Spleen (tissue), 11 donors: ENCODE results near the gene EFL1. TPM values are rescaled to one million over a fixed set of nuclear protein-coding genes. Genes with fewer than 3 reads are reported as not detected.

Experiments used
- DNase-seq: peaks from one replicate; pipeline ENCODE4 v3.0.0-alpha.2; 2020
- H3K27ac ChIP-seq, 8 donors: fragments of 200-600 bp; sonication (generic) in 7 of 8; 1 replicate in 4 of 8; 2 replicates in 4 of 8; pipeline versions ENCODE4 v1.5.0 to v1.8.0; 2016 to 2021; ENCODE audit warnings: inconsistent platforms in 4 of 8, mild to moderate bottlenecking in 4 of 8, moderate library complexity in 1 of 8
- H3K27me3 ChIP-seq, 7 donors: fragments of 200-600 bp; sonication (generic) in 6 of 7; replicated peaks in 1 of 7; 1 replicate in 4 of 7; 2 replicates in 3 of 7; pipeline versions ENCODE4 v1.5.0 to v1.8.0; 2016 to 2021; ENCODE audit warnings: inconsistent platforms in 3 of 7, mild to moderate bottlenecking in 1 of 7
- H3K36me3 ChIP-seq, 6 donors: fragments of 200-600 bp; sonication (generic) in 5 of 6; 1 replicate in 4 of 6; 2 replicates in 2 of 6; pipeline versions ENCODE4 v1.5.0 to v1.8.0; 2016 to 2021; ENCODE audit warnings: inconsistent platforms in 2 of 6
- H3K4me1 ChIP-seq, 6 donors: fragments of 200-600 bp; sonication (generic) in 5 of 6; 1 replicate in 3 of 6; 2 replicates in 3 of 6; pipeline versions ENCODE4 v1.5.0 to v1.8.0; 2016 to 2021; ENCODE audit warnings: inconsistent platforms in 3 of 6
- H3K4me3 ChIP-seq, 8 donors: fragments of 200-600 bp; sonication (generic) in 7 of 8; 1 replicate in 4 of 8; 2 replicates in 4 of 8; pipeline versions ENCODE4 v1.5.0 to v1.8.0; 2016 to 2021; ENCODE audit warnings: inconsistent platforms in 4 of 8, mild to moderate bottlenecking in 4 of 8, moderate library complexity in 2 of 8
- H3K9me3 ChIP-seq, 8 donors: fragments of 200-600 bp; sonication (generic) in 7 of 8; 1 replicate in 4 of 8; 2 replicates in 4 of 8; pipeline versions ENCODE4 v1.5.0 to v1.8.0; 2016 to 2021; ENCODE audit warnings: inconsistent platforms in 4 of 8
- CTCF ChIP-seq, 11 experiments: fragments of 200-600 bp in 7 of 11; fragments of 450-650 bp in 4 of 11; sonication (generic) in 4 of 11; IDR thresholded peaks in 8 of 11; conservative IDR thresholded peaks in 3 of 11; 1 replicate in 7 of 11; 2 replicates in 4 of 11; pipeline versions ENCODE4 v1.4.0 to v1.8.0; 2016 to 2021; ENCODE audit warnings: antibody characterized with exemption in 11 of 11, inconsistent platforms in 4 of 11, mild to moderate bottlenecking in 1 of 11
- POLR2A ChIP-seq, 3 donors: fragments of 450-650 bp; IDR thresholded peaks; one replicate each; pipeline ENCODE4 v1.5.1; 2017; ENCODE audit warnings: antibody characterized with exemption in 3 of 3, mild to moderate bottlenecking in 1 of 3
- POLR2AphosphoS5 ChIP-seq, 3 donors: sonication (generic); formaldehyde crosslinking; IDR thresholded peaks; one replicate each; pipeline ENCODE4 v1.5.1; 2017; ENCODE audit warnings: antibody characterized with exemption in 3 of 3
- WGBS, 5 donors: extraction: QIAGEN DNeasy Blood & Tissue Kit in 3 of 5; methylation state at CpG; one replicate each; pipeline versions ENCODE4 v1.1.5 to v1.1.7; 2013 to 2018; 5-methylcytosine and 5-hydroxymethylcytosine counted together
- intact Hi-C: fragments of 100-400 bp; cut with DNase I; formaldehyde crosslinking; loops from one replicate; pipeline ENCODE4 v1.15.0; 2023; ENCODE audit warnings: low total_unique reads
- polyA plus RNA-seq, 3 donors: library from polyadenylated mRNA; stranded (reverse); fragments of 200-250 nt; gene quantifications; one replicate each; pipeline ENCODE4 v1.2.1, GENCODE V29; 2013
- total RNA-seq, 7 donors: library from RNA; depleted of rRNA in 3 of 7; stranded (reverse); fragments of >200 nt in 3 of 7; fragmentation: NEBNext Ultra II Directional in 4 of 7; extraction: Animal tissue kit (Norgen Biotek cat#: 25700) in 4 of 7; gene quantifications; one replicate each; pipeline versions ENCODE4 v1.1.0 to v1.2.1, GENCODE V29; 2016 to 2021
- donor health status: healthy with polysubstance abuse.
- donor health status: DM: no; HTN: no; CAD: no; lungs with moderate emphysema.
- donor health status: DM: no; HTN: no; CAD: no.
- donor health status: Bipolar disorder and iron deficiency.
- donor health status: healthy.
- donor health status: DM: no; HTN: no; CAD: no.
- donor health status: DM: yes; HTN: yes; CAD: no.

The EFL1 gene
- total and polyA plus RNA-seq, 10 donors = 3.1 to 21.9 (median 17.4) TPM

- peaks cover 0 to 3% (median 0%) of the 10 kb centered on the region in 6 donors for H3K4me1 ChIP-seq
- H3K27ac ChIP-seq = no peak overlapping the region
- no peaks in the 10 kb centered on the region for H3K27me3 ChIP-seq
- TF ChIP-seq POLR2A (IDR thresholded peaks at IDR 0.05) = no peak
- no peak for TF ChIP-seq POLR2AphosphoS5 (IDR thresholded peaks at IDR 0.05)
- TF ChIP-seq CTCF (IDR thresholded peaks at IDR 0.05 in 8 of 11, conservative IDR thresholded peaks at IDR 0.05 in 3 of 11) = no peak
- H3K4me3 ChIP-seq = no peak overlapping the region
- intact Hi-C loops = no loop called here
- WGBS, 5 donors = 94 to 99% (median 95%) methylated on average over 4 of the region's 4 CpGs
- H3K9me3 ChIP-seq = no peaks in the 10 kb centered on the region
- peaks cover 0 to 10% (median 0%) of the 10 kb centered on the region in 6 donors for H3K36me3 ChIP-seq
- DNase-seq = no peak
Observed at GRCh38 chr15:82172506-82172905, 90.0 kb downstream of the EFL1 start.

- no peak for TF ChIP-seq POLR2A (IDR thresholded peaks at IDR 0.05)
- TF ChIP-seq POLR2AphosphoS5 (IDR thresholded peaks at IDR 0.05) = no peak
- H3K9me3 ChIP-seq = no peaks in the 10 kb centered on the region
- peaks cover 0 to 17% (median 0%) of the 10 kb centered on the region in 6 donors for H3K36me3 ChIP-seq
- no peak overlapping the region for H3K27ac ChIP-seq
- no peak overlapping the region for H3K4me3 ChIP-seq
- H3K4me1 ChIP-seq = peaks cover 0 to 5% (median 0%) of the 10 kb centered on the region in 6 donors
- WGBS, 5 donors = 91 to 100% (median 98%) methylated on average over 2 of the region's 2 CpGs
- intact Hi-C loops = no loop called here
- no peak for DNase-seq
- H3K27me3 ChIP-seq = no peaks in the 10 kb centered on the region
Observed at GRCh38 chr15:82168757-82169156, 93.8 kb downstream of the EFL1 start.

GRCh38 chr15:82168296-82168695 lies 94.2 kb downstream of the EFL1 start:
- intact Hi-C loops = no loop called here
- TF ChIP-seq POLR2AphosphoS5 (IDR thresholded peaks at IDR 0.05) = no peak
- TF ChIP-seq CTCF (IDR thresholded peaks at IDR 0.05 in 8 of 11, conservative IDR thresholded peaks at IDR 0.05 in 3 of 11) = no peak
- no peak for TF ChIP-seq POLR2A (IDR thresholded peaks at IDR 0.05)
- no peak overlapping the region for H3K4me3 ChIP-seq
- WGBS, 5 donors = 98 to 99% (median 98%) methylated on average over 8 of the region's 8 CpGs
- H3K27me3 ChIP-seq = no peaks in the 10 kb centered on the region
- peaks cover 0 to 22% (median 2%) of the 10 kb centered on the region in 6 donors for H3K36me3 ChIP-seq
- H3K27ac ChIP-seq = no peak overlapping the region
- H3K4me1 ChIP-seq = peaks cover 0 to 5% (median 0%) of the 10 kb centered on the region in 6 donors
- no peaks in the 10 kb centered on the region for H3K9me3 ChIP-seq
- no peak for DNase-seq

- Histone ChIP-seq H3K27me3 (no peaks in the 10 kb centered on the region), H3K4me3 (no peak overlapping the region), H3K4me1 (peaks cover 0 to 5% (median 0%) of the 10 kb centered on the region in 6 donors), H3K9me3 (no peaks in the 10 kb centered on the region), H3K27ac (no peak overlapping the region), H3K36me3 (peaks cover 0 to 45% (median 17%) of the 10 kb centered on the region in 6 donors)
- 56 to 84% (median 75%) methylated on average over 1 of the region's 1 CpG for WGBS, 5 donors
- DNase-seq = no peak
- TF ChIP-seq POLR2A (IDR thresholded peaks at IDR 0.05) (no peak), CTCF (IDR thresholded peaks at IDR 0.05 in 8 of 11, conservative IDR thresholded peaks at IDR 0.05 in 3 of 11) (no peak), POLR2AphosphoS5 (IDR thresholded peaks at IDR 0.05) (no peak)
- intact Hi-C loops = no loop called here
Observed at GRCh38 chr15:82165948-82166376, 96.6 kb downstream of the EFL1 start.

GRCh38 chr15:82159922-82160321 lies 102.6 kb downstream of the EFL1 start:
- Histone ChIP-seq H3K4me3 (no peak overlapping the region), H3K27me3 (no peaks in the 10 kb centered on the region), H3K27ac (no peak overlapping the region), H3K4me1 (no peaks in the 10 kb centered on the region), H3K9me3 (no peaks in the 10 kb centered on the region), H3K36me3 (peaks cover 0 to 89% (median 32%) of the 10 kb centered on the region in 6 donors)
- WGBS, 5 donors = 91 to 98% (median 95%) methylated on average over 2 of the region's 2 CpGs
- TF ChIP-seq POLR2A (IDR thresholded peaks at IDR 0.05) (no peak), POLR2AphosphoS5 (IDR thresholded peaks at IDR 0.05) (no peak), CTCF (IDR thresholded peaks at IDR 0.05 in 8 of 11, conservative IDR thresholded peaks at IDR 0.05 in 3 of 11) (no peak)
- DNase-seq = no peak
- intact Hi-C loops = no loop called here
